ENCODE data around the gene GNAI3.

GRCh38 chr1:109664671-109665070 is 116.3 kb downstream of the GNAI3 start:
- TF ChIP-seq, protein P1, sequence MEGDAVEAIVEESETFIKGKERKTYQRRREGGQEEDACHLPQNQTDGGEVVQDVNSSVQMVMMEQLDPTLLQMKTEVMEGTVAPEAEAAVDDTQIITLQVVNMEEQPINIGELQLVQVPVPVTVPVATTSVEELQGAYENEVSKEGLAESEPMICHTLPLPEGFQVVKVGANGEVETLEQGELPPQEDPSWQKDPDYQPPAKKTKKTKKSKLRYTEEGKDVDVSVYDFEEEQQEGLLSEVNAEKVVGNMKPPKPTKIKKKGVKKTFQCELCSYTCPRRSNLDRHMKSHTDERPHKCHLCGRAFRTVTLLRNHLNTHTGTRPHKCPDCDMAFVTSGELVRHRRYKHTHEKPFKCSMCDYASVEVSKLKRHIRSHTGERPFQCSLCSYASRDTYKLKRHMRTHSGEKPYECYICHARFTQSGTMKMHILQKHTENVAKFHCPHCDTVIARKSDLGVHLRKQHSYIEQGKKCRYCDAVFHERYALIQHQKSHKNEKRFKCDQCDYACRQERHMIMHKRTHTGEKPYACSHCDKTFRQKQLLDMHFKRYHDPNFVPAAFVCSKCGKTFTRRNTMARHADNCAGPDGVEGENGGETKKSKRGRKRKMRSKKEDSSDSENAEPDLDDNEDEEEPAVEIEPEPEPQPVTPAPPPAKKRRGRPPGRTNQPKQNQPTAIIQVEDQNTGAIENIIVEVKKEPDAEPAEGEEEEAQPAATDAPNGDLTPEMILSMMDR (IDR thresholded peaks at IDR 0.05; ENCODE audit: insufficient read depth, low read length, poor library complexity, severe bottlenecking), result no peak
- TF ChIP-seq EZH2phosphoT487 (conservative IDR thresholded peaks at IDR 0.05; ENCODE audit: low read length), result no peak

Measured in SU-DHL-6 (cell line).